IMR-90 (cell line): ENCODE results near the gene OSBPL1A. TPM values are rescaled to one million over a fixed set of nuclear protein-coding genes. Genes with fewer than 3 reads are reported as not detected.

Experiments
- ATAC-seq: fragments of 200-7000 bp; cut with Tn5 transposase; 2 replicates; pipeline ENCODE4 v1.9.1; 2020; ENCODE audit warnings: low read depth, mild to moderate bottlenecking, moderate library complexity
- BruUV-seq: library from RNA; stranded (reverse); fragments of 400-500 nt; replicated peaks from 2 replicates; lab custom pipeline; 2021; lab: Mats Ljungman, UMichigan
- CTCF ChIA-PET: fragments of 300-600 bp; formaldehyde crosslinking; extraction: SDS; loops from one replicate; lab custom pipeline; 2021; ENCODE audit warnings: antibody characterized with exemption; lab: Yijun Ruan, JAX
- POLR2A ChIA-PET: fragments of 300-600 bp; sonication (Branson Sonifier 250); formaldehyde crosslinking; loops from one replicate; lab custom pipeline; 2022; ENCODE audit warnings: antibody characterized with exemption; ENCODE audit not compliant: unreplicated experiment; lab: Charles Lee
- DNase-seq: peaks from one replicate; pipeline ENCODE4 v3.0.0; 2013
- H2AFZ ChIP-seq: replicated peaks from 2 replicates; pipeline ENCODE3; 2013; ENCODE audit warnings: low read length, mild to moderate bottlenecking; ENCODE audit not compliant: poor library complexity
- H2AK5ac ChIP-seq: 2 replicates; pipeline ENCODE4 v1.6.1; 2013; ENCODE audit warnings: low read depth, low read length, inconsistent platforms
- H2AK9ac ChIP-seq: replicated peaks from 2 replicates; pipeline ENCODE3; 2013; ENCODE audit warnings: mild to moderate bottlenecking, low read depth, low read length, moderate library complexity; ENCODE audit not compliant: poor library complexity
- H2BK120ac ChIP-seq: 2 replicates; pipeline ENCODE4 v1.6.1; 2013; ENCODE audit warnings: low read depth, low read length, inconsistent platforms
- H2BK15ac ChIP-seq: 3 replicates; pipeline ENCODE4 v1.6.1; 2013; ENCODE audit warnings: low read depth, low read length, inconsistent platforms
- H2BK20ac ChIP-seq: 2 replicates; pipeline ENCODE4 v1.6.1; 2013; ENCODE audit warnings: low read depth, mild to moderate bottlenecking, inconsistent platforms, low read length, moderate library complexity
- H2BK5ac ChIP-seq: 2 replicates; pipeline ENCODE4 v1.6.1; 2013; ENCODE audit warnings: mild to moderate bottlenecking, low read depth, low read length, inconsistent platforms; ENCODE audit not compliant: poor library complexity, severe bottlenecking
- H3K14ac ChIP-seq: replicated peaks from 2 replicates; pipeline ENCODE4 v1.6.1; 2013; ENCODE audit warnings: low read depth, low read length, inconsistent platforms
- H3K18ac ChIP-seq: 2 replicates; pipeline ENCODE4 v1.6.1; 2013; ENCODE audit warnings: low read depth, low read length, control low read depth
- H3K23ac ChIP-seq: 2 replicates; pipeline ENCODE4 v1.6.1; 2013; ENCODE audit warnings: low read depth, low read length, inconsistent platforms
- H3K27ac ChIP-seq: 2 replicates; pipeline ENCODE4 v1.5.1; 2013; ENCODE audit warnings: mild to moderate bottlenecking, control low read depth, low read length; ENCODE audit not compliant: insufficient read depth
- H3K27me3 ChIP-seq: 2 replicates; pipeline ENCODE4 v1.6.1; 2013; ENCODE audit warnings: low read length; ENCODE audit not compliant: control insufficient read depth, insufficient read depth
- H3K36me3 ChIP-seq: 2 replicates; pipeline ENCODE4 v1.6.1; 2013; ENCODE audit warnings: low read length, mixed read lengths; ENCODE audit not compliant: control insufficient read depth, insufficient read depth
- H3K4ac ChIP-seq: 2 replicates; pipeline ENCODE4 v1.6.1; 2013; ENCODE audit warnings: low read depth, low read length, inconsistent platforms
- H3K4me1 ChIP-seq: 2 replicates; pipeline ENCODE4 v1.6.1; 2013; ENCODE audit warnings: low read length, mixed read lengths; ENCODE audit not compliant: control insufficient read depth, insufficient read depth
- H3K4me2 ChIP-seq: 2 replicates; pipeline ENCODE4 v1.6.1; 2013; ENCODE audit warnings: low read depth, mild to moderate bottlenecking, control low read depth, low read length, moderate library complexity
- H3K4me3 ChIP-seq: 2 replicates; pipeline ENCODE4 v1.5.1; 2013; ENCODE audit warnings: low read depth, mild to moderate bottlenecking, control low read depth, low read length, moderate library complexity; ENCODE audit not compliant: insufficient read depth
- H3K56ac ChIP-seq: 2 replicates; pipeline ENCODE4 v1.6.1; 2013; ENCODE audit warnings: low read length, inconsistent platforms; ENCODE audit not compliant: insufficient read depth; ENCODE audit errors: extremely low read depth
- H3K79me1 ChIP-seq, 2 experiments: 2 replicates each; pipeline ENCODE4 v1.6.1; 2013; ENCODE audit warnings: low read length in 2 of 2, inconsistent platforms in 1 of 2, low read depth in 1 of 2
- H3K9ac ChIP-seq: 2 replicates; pipeline ENCODE4 v1.6.1; 2013; ENCODE audit warnings: low read depth, low read length, control low read depth
- H3K9me1 ChIP-seq: 2 replicates; pipeline ENCODE4 v1.6.1; 2013; ENCODE audit warnings: low read length, inconsistent platforms; ENCODE audit not compliant: insufficient read depth
- H3K9me3 ChIP-seq: 2 replicates; pipeline ENCODE4 v1.6.1; 2013; ENCODE audit warnings: low read length; ENCODE audit not compliant: control insufficient read depth, insufficient read depth
- H4K20me1 ChIP-seq: 2 replicates; pipeline ENCODE4 v1.6.1; 2013; ENCODE audit warnings: low read length, inconsistent platforms; ENCODE audit not compliant: insufficient read depth
- H4K5ac ChIP-seq: 2 replicates; pipeline ENCODE4 v1.6.1; 2013; ENCODE audit warnings: mild to moderate bottlenecking, low read depth, low read length, control low read depth
- H4K8ac ChIP-seq, 2 experiments: 2 replicates each; pipeline ENCODE4 v1.6.1; 2013; ENCODE audit warnings: low read depth in 2 of 2, low read length in 2 of 2, control low read depth in 1 of 2, inconsistent platforms in 1 of 2
- H4K91ac ChIP-seq: 2 replicates; pipeline ENCODE4 v1.6.1; 2013; ENCODE audit warnings: low read depth, low read length, inconsistent platforms; ENCODE audit not compliant: insufficient read depth
- BHLHE40 ChIP-seq: fragments of 150-350 bp; IDR thresholded peaks from 2 replicates; pipeline ENCODE4 v1.6.1; 2016; ENCODE audit warnings: mild to moderate bottlenecking, low read depth, low read length
- CEBPB ChIP-seq: IDR thresholded peaks from 2 replicates; pipeline ENCODE4 v1.6.1; 2012; ENCODE audit warnings: low read depth, low read length, improper control_type of control experiment
- CHD1 ChIP-seq: IDR thresholded peaks from 2 replicates; pipeline ENCODE4 v1.6.1; 2012; ENCODE audit warnings: low read depth, low read length, improper control_type of control experiment
- FOS ChIP-seq: fragments of 150-350 bp; IDR thresholded peaks from 2 replicates; pipeline ENCODE4 v1.6.1; 2016; ENCODE audit warnings: low read depth, low read length
- MAFK ChIP-seq: IDR thresholded peaks from 2 replicates; pipeline ENCODE4 v1.6.1; 2012; ENCODE audit warnings: low read depth, low read length, improper control_type of control experiment
- MAZ ChIP-seq: IDR thresholded peaks from 2 replicates; pipeline ENCODE4 v1.6.1; 2012; ENCODE audit warnings: low read depth, mild to moderate bottlenecking, low read length, improper control_type of control experiment, moderate library complexity, borderline replicate concordance
- MXI1 ChIP-seq: IDR thresholded peaks from 2 replicates; pipeline ENCODE4 v1.6.1; 2012; ENCODE audit warnings: low read depth, mild to moderate bottlenecking, low read length, moderate library complexity, borderline replicate concordance
- NFE2L2 ChIP-seq: fragments of 150-350 bp; IDR thresholded peaks from 2 replicates; pipeline ENCODE4 v1.6.1; 2016; ENCODE audit warnings: low read depth, mild to moderate bottlenecking, low read length
- POLR2A ChIP-seq: IDR thresholded peaks from 2 replicates; pipeline ENCODE4 v1.6.1; 2012; ENCODE audit warnings: mild to moderate bottlenecking, low read depth, low read length
- RAD21 ChIP-seq: IDR thresholded peaks from 2 replicates; pipeline ENCODE4 v1.6.1; 2012; ENCODE audit warnings: low read length, improper control_type of control experiment
- RCOR1 ChIP-seq: IDR thresholded peaks from 2 replicates; pipeline ENCODE4 v1.6.1; 2012; ENCODE audit warnings: mild to moderate bottlenecking, low read length, improper control_type of control experiment; ENCODE audit not compliant: insufficient replicate concordance
- RFX5 ChIP-seq: IDR thresholded peaks from 2 replicates; pipeline ENCODE4 v1.8.0; 2012; ENCODE audit warnings: low read depth, mild to moderate bottlenecking, low read length, moderate library complexity
- SMC3 ChIP-seq: fragments of 150-350 bp; IDR thresholded peaks from 2 replicates; pipeline ENCODE4 v1.6.1; 2016; ENCODE audit warnings: low read depth, mild to moderate bottlenecking, antibody characterized with exemption, low read length, moderate library complexity
- WGBS, 2 experiments: methylation state at CpG; one replicate each; pipeline versions ENCODE4 v1.1.5 to v1.1.7; 2013; ENCODE audit warnings: missing lambda C conversion rate in 2 of 2; ENCODE audit not compliant: insufficient read length in 1 of 2; ENCODE audit errors: extremely low coverage in 2 of 2; 5-methylcytosine and 5-hydroxymethylcytosine counted together
- dilution Hi-C: fragments of 300-500 bp; cut with HindIII; formaldehyde crosslinking; loops from one replicate; pipeline ENCODE4 v1.14.3; 2018; ENCODE audit warnings: low sequenced_read_pairs; ENCODE audit not compliant: unreplicated experiment
- in situ Hi-C: fragments of 300-500 bp; cut with MboI; formaldehyde crosslinking; loops from 3 replicates; pipeline ENCODE4 v1.14.3; 2019; ENCODE audit warnings: low sequenced_read_pairs, inconsistent platforms, mixed read lengths
- intact Hi-C: fragments of 100-400 bp; cut with micrococcal nuclease; formaldehyde crosslinking; loops from 2 replicates; pipeline ENCODE4 v1.10.0; 2022
- polyA plus RNA-seq, 3 experiments: library from polyadenylated mRNA; depleted of rRNA; stranded (reverse); fragments of >200 nt; gene quantifications; 2 replicates each; pipeline ENCODE4 v1.2.3, GENCODE V29; 2012; ENCODE audit warnings: low replicate concordance in 1 of 3
- total RNA-seq: library from RNA; depleted of rRNA; stranded (reverse); fragments of >200 nt; gene quantifications from 2 replicates; pipeline ENCODE4 v1.2.3, GENCODE V29; 2012
- TF ChIP-seq, protein P1 (sequence below): fragments of 150-350 bp; IDR thresholded peaks from 2 replicates; pipeline ENCODE4 v1.6.1; 2016; ENCODE audit warnings: low read depth, mild to moderate bottlenecking, low read length, moderate library complexity, borderline replicate concordance
- TF ChIP-seq, protein P2 (sequence below): fragments of 150-350 bp; IDR thresholded peaks from 2 replicates; pipeline ENCODE4 v1.6.1; 2017; ENCODE audit warnings: mild to moderate bottlenecking, antibody characterized with exemption, low read length, low read depth
- TF ChIP-seq, protein P3 (sequence below): conservative IDR thresholded peaks from 2 replicates; pipeline ENCODE4 v1.5.1; 2012; ENCODE audit warnings: mild to moderate bottlenecking, low read depth, low read length, improper control_type of control experiment

OSBPL1A gene
- total and polyA plus RNA-seq, 2 of the 4 experiments (the other 2 are of a cell fraction) = 29.4 to 70.4 TPM

GRCh38 chr18:24228667-24229041 is 169.0 kb downstream of the OSBPL1A start:
- Histone ChIP-seq H2AFZ (no peak overlapping the region), H3K79me1 (peaks cover 8 to 40% of the 10 kb centered on the region in 2 experiments), H3K9me3 (no peaks in the 10 kb centered on the region), H4K91ac (no peak overlapping the region; the same call in 1 of the 2 replicates), H3K4ac (peak overlapping the region; percentile 63), H3K36me3 (peaks cover 3% of the 10 kb centered on the region), H4K8ac (peak overlapping the region in 1 of 2 experiments; percentile 53; a peak in 1 of 4 replicates), H2BK120ac (peak overlapping the region; percentile 51; the same call in 1 of the 2 replicates), H3K27ac (peak overlapping the region; percentile 21; the same call in 1 of the 2 replicates), H3K18ac (peak overlapping the region; percentile 37), H3K9me1 (peaks cover 16% of the 10 kb centered on the region), H4K5ac (no peak overlapping the region; the same call in 1 of the 2 replicates), H3K4me3 (no peak overlapping the region), H4K20me1 (peaks cover 7% of the 10 kb centered on the region; the same call in 1 of the 2 replicates), H3K14ac (peak overlapping the region; percentile 85), H2BK5ac (peak overlapping the region; percentile 55), H2BK20ac (peak overlapping the region; percentile 48), H2AK9ac (peak overlapping the region; percentile 11), H3K56ac (0 out of 2 replicates have a peak overlapping the region, but pooled peaks have one; percentile 34), H2BK15ac (peak overlapping the region; percentile 59; the same call in 1 of the 3 replicates), H3K4me2 (no peak overlapping the region), H3K4me1 (peaks cover 15% of the 10 kb centered on the region), H3K23ac (0 out of 2 replicates have a peak overlapping the region, but pooled peaks have one; percentile 28), H3K27me3 (no peaks in the 10 kb centered on the region), H2AK5ac (peak overlapping the region; percentile 81; the same call in 1 of the 2 replicates), H3K9ac (no peak overlapping the region)
- BruUV-seq = no TSS peak
- dilution Hi-C loops = no loop called here
- POLR2A ChIA-PET = no interaction called here
- 100% methylated on average over 2 of the region's 6 CpGs; no CpG with 5 or more reads in 1 of the 2 experiments for WGBS, 2 experiments
- intact Hi-C loops = no loop called here
- ATAC-seq (peak; percentile 47), DNase-seq (peak; percentile 21)
- in situ Hi-C loops = no loop called here
- CTCF ChIA-PET = interaction anchor here (0.9 kb wide), 1 partner anchor 16 kb away, joined by 3 read pairs; no protein-coding TSS in a partner anchor
- TF ChIP-seq BHLHE40 (no peak), CHD1 (no peak), CEBPB (no peak), MAZ (no peak), NFE2L2 (no peak), RAD21 (no peak), RFX5 (no peak), FOS (no peak), RCOR1 (no peak), MXI1 (no peak), MAFK (no peak), POLR2A (no peak), SMC3 (no peak)
- TF ChIP-seq, protein P1, sequence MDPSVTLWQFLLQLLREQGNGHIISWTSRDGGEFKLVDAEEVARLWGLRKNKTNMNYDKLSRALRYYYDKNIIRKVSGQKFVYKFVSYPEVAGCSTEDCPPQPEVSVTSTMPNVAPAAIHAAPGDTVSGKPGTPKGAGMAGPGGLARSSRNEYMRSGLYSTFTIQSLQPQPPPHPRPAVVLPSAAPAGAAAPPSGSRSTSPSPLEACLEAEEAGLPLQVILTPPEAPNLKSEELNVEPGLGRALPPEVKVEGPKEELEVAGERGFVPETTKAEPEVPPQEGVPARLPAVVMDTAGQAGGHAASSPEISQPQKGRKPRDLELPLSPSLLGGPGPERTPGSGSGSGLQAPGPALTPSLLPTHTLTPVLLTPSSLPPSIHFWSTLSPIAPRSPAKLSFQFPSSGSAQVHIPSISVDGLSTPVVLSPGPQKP = no peak
- TF ChIP-seq, protein P2, sequence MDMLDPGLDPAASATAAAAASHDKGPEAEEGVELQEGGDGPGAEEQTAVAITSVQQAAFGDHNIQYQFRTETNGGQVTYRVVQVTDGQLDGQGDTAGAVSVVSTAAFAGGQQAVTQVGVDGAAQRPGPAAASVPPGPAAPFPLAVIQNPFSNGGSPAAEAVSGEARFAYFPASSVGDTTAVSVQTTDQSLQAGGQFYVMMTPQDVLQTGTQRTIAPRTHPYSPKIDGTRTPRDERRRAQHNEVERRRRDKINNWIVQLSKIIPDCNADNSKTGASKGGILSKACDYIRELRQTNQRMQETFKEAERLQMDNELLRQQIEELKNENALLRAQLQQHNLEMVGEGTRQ = no peak
- TF ChIP-seq, protein P3, sequence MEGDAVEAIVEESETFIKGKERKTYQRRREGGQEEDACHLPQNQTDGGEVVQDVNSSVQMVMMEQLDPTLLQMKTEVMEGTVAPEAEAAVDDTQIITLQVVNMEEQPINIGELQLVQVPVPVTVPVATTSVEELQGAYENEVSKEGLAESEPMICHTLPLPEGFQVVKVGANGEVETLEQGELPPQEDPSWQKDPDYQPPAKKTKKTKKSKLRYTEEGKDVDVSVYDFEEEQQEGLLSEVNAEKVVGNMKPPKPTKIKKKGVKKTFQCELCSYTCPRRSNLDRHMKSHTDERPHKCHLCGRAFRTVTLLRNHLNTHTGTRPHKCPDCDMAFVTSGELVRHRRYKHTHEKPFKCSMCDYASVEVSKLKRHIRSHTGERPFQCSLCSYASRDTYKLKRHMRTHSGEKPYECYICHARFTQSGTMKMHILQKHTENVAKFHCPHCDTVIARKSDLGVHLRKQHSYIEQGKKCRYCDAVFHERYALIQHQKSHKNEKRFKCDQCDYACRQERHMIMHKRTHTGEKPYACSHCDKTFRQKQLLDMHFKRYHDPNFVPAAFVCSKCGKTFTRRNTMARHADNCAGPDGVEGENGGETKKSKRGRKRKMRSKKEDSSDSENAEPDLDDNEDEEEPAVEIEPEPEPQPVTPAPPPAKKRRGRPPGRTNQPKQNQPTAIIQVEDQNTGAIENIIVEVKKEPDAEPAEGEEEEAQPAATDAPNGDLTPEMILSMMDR = no peak
